A673 (cell line): Measurements from ENCODE around the gene RAB33B. TPM values are rescaled to one million over a fixed set of nuclear protein-coding genes. Genes with fewer than 3 reads are reported as not detected.
A peak's percentile ranks its signal among the peaks of the same experiment; 100 is the strongest.
"Not testable (repeated sequence)": the region's sequence is repeated elsewhere in the genome, so short reads cannot be mapped to it uniquely, and the experiment has no call there.

Source experiments
- Bru-seq: library from RNA; stranded (reverse); fragments of 400-500 nt; gene quantifications from one replicate; lab custom pipeline; 2021; lab: Mats Ljungman, UMichigan
- BruChase-seq, 2 experiments: library from RNA; stranded (reverse); fragments of 400-500 nt; gene quantifications; one replicate each; lab custom pipeline; 2021; lab: Mats Ljungman, UMichigan
- BruUV-seq: library from RNA; stranded (reverse); fragments of 400-500 nt; replicated peaks from 2 replicates; lab custom pipeline; 2021; lab: Mats Ljungman, UMichigan
- CTCF ChIA-PET: fragments of 300-600 bp; sonication (Branson Sonifier 250); formaldehyde crosslinking; loops from one replicate; lab custom pipeline; 2022; ENCODE audit warnings: antibody characterized with exemption; lab: Charles Lee
- POLR2A ChIA-PET: fragments of 300-600 bp; sonication (Branson Sonifier 250); formaldehyde crosslinking; loops from one replicate; lab custom pipeline; 2022; ENCODE audit warnings: antibody characterized with exemption; ENCODE audit not compliant: low non-redundant PET; lab: Charles Lee
- DNase-seq: peaks from one replicate; pipeline ENCODE4 v3.0.0-alpha.2; 2015; ENCODE audit warnings: low spot score
- H3K27ac ChIP-seq: fragments of 200-600 bp; sonication (generic); 2 replicates; pipeline ENCODE4 v1.5.1; 2016; ENCODE audit warnings: mixed run types, low read depth, mild to moderate bottlenecking, mixed read lengths, antibody characterized with exemption, low read length; ENCODE audit not compliant: poor library complexity, severe bottlenecking
- H3K27me3 ChIP-seq: fragments of 200-600 bp; sonication (generic); replicated peaks from 2 replicates; pipeline ENCODE4 v1.6.1; 2017; ENCODE audit warnings: mixed run types, low read depth, mild to moderate bottlenecking, mixed read lengths, antibody characterized with exemption, low read length; ENCODE audit not compliant: insufficient read depth, poor library complexity
- H3K36me3 ChIP-seq: fragments of 200-600 bp; sonication (generic); 2 replicates; pipeline ENCODE4 v1.6.1; 2016; ENCODE audit warnings: mixed run types, mild to moderate bottlenecking, mixed read lengths, antibody characterized with exemption, low read length; ENCODE audit not compliant: insufficient read depth, poor library complexity, severe bottlenecking
- H3K4me1 ChIP-seq: fragments of 200-600 bp; sonication (generic); 2 replicates; pipeline ENCODE4 v1.6.1; 2017; ENCODE audit warnings: mixed run types, mild to moderate bottlenecking, mixed read lengths, antibody characterized with exemption, low read length; ENCODE audit not compliant: insufficient read depth, poor library complexity, severe bottlenecking
- H3K4me3 ChIP-seq: fragments of 200-600 bp; sonication (generic); 2 replicates; pipeline ENCODE4 v1.5.1; 2016; ENCODE audit warnings: low read depth, mixed run types, mild to moderate bottlenecking, mixed read lengths, low read length; ENCODE audit not compliant: poor library complexity, severe bottlenecking
- H3K9me3 ChIP-seq: fragments of 200-600 bp; sonication (generic); 2 replicates; pipeline ENCODE4 v1.6.1; 2016; ENCODE audit warnings: mixed run types, low read depth, mild to moderate bottlenecking, mixed read lengths, antibody characterized with exemption, low read length; ENCODE audit not compliant: poor library complexity, severe bottlenecking
- CTCF ChIP-seq: fragments of 300-800, 200-600 bp; sonication (generic); conservative IDR thresholded peaks from 2 replicates; pipeline ENCODE4 v1.5.1; 2017; ENCODE audit warnings: low read depth, mild to moderate bottlenecking, antibody characterized with exemption, low read length, moderate library complexity, mixed read lengths
- EZH2 ChIP-seq: fragments of 200-600 bp; sonication (generic); IDR thresholded peaks from 2 replicates; pipeline ENCODE4 v1.6.1; 2017; ENCODE audit warnings: borderline replicate concordance, low read depth, mild to moderate bottlenecking, mixed read lengths, antibody characterized with exemption, low read length; ENCODE audit not compliant: poor library complexity, severe bottlenecking
- intact Hi-C: fragments of 100-400 bp; cut with micrococcal nuclease; formaldehyde crosslinking; loops from one replicate; pipeline ENCODE4 v1.10.0; 2022; ENCODE audit not compliant: unreplicated experiment
- long read RNA-seq: library from polyadenylated mRNA; stranded (forward); transcript quantifications from one replicate; pipeline ENCODE4 v2.0.0, GENCODE V29; 2022
- total RNA-seq: library from RNA; stranded (reverse); gene quantifications from 2 replicates; pipeline ENCODE4 v1.2.3, GENCODE V29; 2021

Gene RAB33B
- total RNA-seq (6.9 and 8.5 TPM in 2 replicates), Bru-seq, nascent RNA (percentile 79 among the genes with signal in this experiment), BruChase-seq, experiment 1, labeled RNA remaining after a 2-hour chase (percentile 81 among the genes with signal in this experiment), BruChase-seq, experiment 2, labeled RNA remaining after a 6-hour chase (percentile 71 among the genes with signal in this experiment)
- long read RNA-seq, full-length matches to known transcripts = 17 of 20 reads
- long read RNA-seq, partial matches to known transcripts = 0 of 20 reads
- long read RNA-seq, other reads (novel, unspliced or antisense) = 3 of 20 reads

- intact Hi-C loops = no loop called here
- Histone ChIP-seq H3K9me3 (no peaks in the 10 kb centered on the region), H3K27me3 (no peaks in the 10 kb centered on the region), H3K36me3 (no peaks in the 10 kb centered on the region), H3K27ac (peak within 1 kb of the TSS; percentile 93), H3K4me3 (peak within 1 kb of the TSS; percentile 80), H3K4me1 (peaks cover 24% of the 10 kb centered on the region)
- TF ChIP-seq CTCF (no peak), EZH2 (no peak)
- no peak for DNase-seq
- BruUV-seq = TSS peak; percentile 46
- POLR2A ChIA-PET = no interaction called here
- CTCF ChIA-PET = no interaction called here
Measured at GRCh38 chr4:139454111-139455045, at the start of gene RAB33B. Gene RAB33B (plus strand): TSS chr4:139454121. CDS start chr4:139454196, 75 bp downstream.

GRCh38 chr4:139410312-139410711 lies 43.6 kb upstream of the RAB33B start:
- intact Hi-C loops = loop anchor here (10.0 kb wide), 1 partner anchor 244 kb away; no protein-coding TSS in a partner anchor
- no TSS peak for BruUV-seq

GRCh38 chr4:139414671-139415210 lies 39.2 kb upstream of the RAB33B start:
- H3K27me3 ChIP-seq, H3K36me3 ChIP-seq, DNase-seq, POLR2A ChIA-PET, BruUV-seq, H3K4me3 ChIP-seq, H3K27ac ChIP-seq, CTCF ChIA-PET, H3K9me3 ChIP-seq: not testable (repeated sequence)
- intact Hi-C loops = loop anchor here (10.0 kb wide), 1 partner anchor 240 kb away; no protein-coding TSS in a partner anchor
- peaks cover 11% of the 10 kb centered on the region for H3K4me1 ChIP-seq

More at GRCh38 chr4:139410312-139410711, 43.6 kb upstream of the RAB33B start:
- Histone ChIP-seq H3K27ac (no peak overlapping the region), H3K27me3 (no peaks in the 10 kb centered on the region), H3K4me3 (no peak overlapping the region), H3K36me3 (no peaks in the 10 kb centered on the region), H3K9me3 (no peaks in the 10 kb centered on the region), H3K4me1 (no peaks in the 10 kb centered on the region)
- CTCF ChIA-PET = no interaction called here
- no peak for TF ChIP-seq EZH2
- no peak for TF ChIP-seq CTCF
- POLR2A ChIA-PET = no interaction called here
- no peak for DNase-seq
